Measurements from ENCODE around the gene NUP88.

Gene NUP88

GRCh38 chr17:5354310-5354709 is 65.2 kb downstream of the NUP88 start:
- no peak for FAIRE-seq

DNA sequence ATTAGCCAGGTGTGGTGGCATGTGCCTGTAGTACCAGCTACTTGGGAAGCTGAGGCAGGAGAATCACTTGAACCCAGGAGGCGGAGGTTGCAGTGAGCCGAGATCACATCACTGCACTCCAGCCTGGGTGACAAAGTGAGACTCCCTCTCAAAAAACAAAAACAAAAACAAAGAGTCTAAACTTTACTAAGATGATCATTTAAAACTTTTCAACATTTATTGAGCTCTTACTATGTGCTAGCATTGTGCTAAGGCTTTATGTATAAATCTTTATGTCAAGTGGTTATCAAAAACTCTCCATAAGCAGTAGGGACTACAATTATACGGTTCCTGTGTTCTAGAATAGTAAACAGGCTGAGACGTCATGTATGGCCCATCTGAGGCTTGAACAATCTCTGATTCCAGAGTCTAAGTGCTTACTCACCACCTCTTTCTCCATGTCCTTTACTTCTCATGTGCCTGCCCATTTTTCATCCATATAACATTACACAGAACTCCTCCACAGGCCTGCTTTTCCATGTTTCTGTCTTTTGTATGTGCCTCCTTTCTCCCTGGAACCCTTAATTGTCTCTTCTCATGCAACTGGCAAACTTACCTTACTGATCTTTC is 66.7 kb downstream of the NUP88 start:
- FAIRE-seq: no peak

- no peak for FAIRE-seq
Measured at GRCh38 chr17:5344914-5345313, 74.5 kb downstream of the NUP88 start.

Measured in islet of Langerhans (tissue), 1 donor.